Mammary epithelial cell (primary cell): ENCODE measurements around the gene DTX1.

Source experiments
- EZH2 ChIP-seq: IDR thresholded peaks from 2 replicates; pipeline ENCODE4 v1.6.1; 2012; ENCODE audit warnings: low read length, inconsistent platforms, borderline replicate concordance
- TF ChIP-seq, protein P1 (sequence below), 2 donors: IDR thresholded peaks in 1 of 2; conservative IDR thresholded peaks in 1 of 2; 2 replicates each; pipeline ENCODE4 v1.5.1; 2011 to 2012; ENCODE audit warnings: inconsistent platforms in 2 of 2, low read length in 2 of 2, mild to moderate bottlenecking in 2 of 2, control low read depth in 1 of 2, low read depth in 1 of 2; ENCODE audit not compliant: insufficient read depth in 1 of 2; ENCODE audit errors: extremely low read depth in 1 of 2

DNA sequence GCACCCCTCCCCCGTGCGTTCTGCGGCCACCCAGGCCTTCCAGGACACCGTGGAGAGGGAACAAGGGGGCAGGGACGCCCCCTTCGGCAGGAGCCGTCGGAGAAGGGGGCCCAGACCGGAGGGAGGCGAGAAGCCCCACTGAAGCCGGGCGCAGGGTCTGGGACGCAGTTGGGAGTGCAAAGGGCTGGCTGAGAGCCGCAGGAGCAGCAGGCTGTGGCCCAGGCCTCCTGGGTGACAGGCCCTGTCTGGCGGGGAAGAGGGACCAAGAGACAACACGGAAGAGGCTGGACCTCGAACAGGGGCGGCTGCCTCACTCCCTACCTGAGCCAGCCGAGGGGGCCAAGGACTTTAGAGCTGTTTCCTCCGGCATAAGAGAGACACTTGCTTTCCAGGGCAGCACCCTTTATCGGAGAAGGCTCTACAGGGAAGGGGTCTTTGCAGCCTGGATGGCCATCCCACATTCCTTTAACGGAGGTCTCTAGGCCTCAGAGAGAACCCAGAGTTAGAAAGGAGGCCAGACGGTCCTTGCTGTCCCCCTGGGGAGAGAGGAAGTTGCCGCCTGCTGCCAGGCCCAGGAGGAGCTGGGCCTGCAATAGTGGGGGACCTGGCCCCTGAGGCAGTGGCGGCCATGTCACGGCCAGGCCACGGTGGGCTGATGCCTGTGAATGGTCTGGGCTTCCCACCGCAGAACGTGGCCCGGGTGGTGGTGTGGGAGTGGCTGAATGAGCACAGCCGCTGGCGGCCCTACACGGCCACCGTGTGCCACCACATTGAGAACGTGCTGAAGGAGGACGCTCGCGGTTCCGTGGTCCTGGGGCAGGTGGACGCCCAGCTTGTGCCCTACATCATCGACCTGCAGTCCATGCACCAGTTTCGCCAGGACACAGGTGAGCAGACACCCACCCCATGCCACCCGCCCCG is 1.3 kb downstream of the DTX1 start:
- TF ChIP-seq, protein P1, sequence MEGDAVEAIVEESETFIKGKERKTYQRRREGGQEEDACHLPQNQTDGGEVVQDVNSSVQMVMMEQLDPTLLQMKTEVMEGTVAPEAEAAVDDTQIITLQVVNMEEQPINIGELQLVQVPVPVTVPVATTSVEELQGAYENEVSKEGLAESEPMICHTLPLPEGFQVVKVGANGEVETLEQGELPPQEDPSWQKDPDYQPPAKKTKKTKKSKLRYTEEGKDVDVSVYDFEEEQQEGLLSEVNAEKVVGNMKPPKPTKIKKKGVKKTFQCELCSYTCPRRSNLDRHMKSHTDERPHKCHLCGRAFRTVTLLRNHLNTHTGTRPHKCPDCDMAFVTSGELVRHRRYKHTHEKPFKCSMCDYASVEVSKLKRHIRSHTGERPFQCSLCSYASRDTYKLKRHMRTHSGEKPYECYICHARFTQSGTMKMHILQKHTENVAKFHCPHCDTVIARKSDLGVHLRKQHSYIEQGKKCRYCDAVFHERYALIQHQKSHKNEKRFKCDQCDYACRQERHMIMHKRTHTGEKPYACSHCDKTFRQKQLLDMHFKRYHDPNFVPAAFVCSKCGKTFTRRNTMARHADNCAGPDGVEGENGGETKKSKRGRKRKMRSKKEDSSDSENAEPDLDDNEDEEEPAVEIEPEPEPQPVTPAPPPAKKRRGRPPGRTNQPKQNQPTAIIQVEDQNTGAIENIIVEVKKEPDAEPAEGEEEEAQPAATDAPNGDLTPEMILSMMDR (conservative IDR thresholded peaks at IDR 0.05 in 1 of 2, IDR thresholded peaks at IDR 0.05 in 1 of 2; ENCODE audit: extremely low read depth in 1 of 2, insufficient read depth in 1 of 2, low read depth in 1 of 2, low read length in 2 of 2): no peak
- TF ChIP-seq EZH2: no peak
